Spleen (tissue), 7 donors: ENCODE data around the gene PPA2.

Experiments used
- POLR2A ChIP-seq, 3 donors: fragments of 450-650 bp; IDR thresholded peaks; one replicate each; pipeline ENCODE4 v1.5.1; 2017; ENCODE audit warnings: antibody characterized with exemption in 3 of 3, mild to moderate bottlenecking in 1 of 3
- TF ChIP-seq, protein P1 (sequence below), 11 experiments: fragments of 200-600 bp in 7 of 11; fragments of 450-650 bp in 4 of 11; sonication (generic) in 4 of 11; IDR thresholded peaks in 8 of 11; conservative IDR thresholded peaks in 3 of 11; 1 replicate in 7 of 11; 2 replicates in 4 of 11; pipeline versions ENCODE4 v1.4.0 to v1.8.0; 2016 to 2021; ENCODE audit warnings: antibody characterized with exemption in 11 of 11, inconsistent platforms in 4 of 11, mild to moderate bottlenecking in 1 of 11
- donor health status: DM: no; HTN: no; CAD: no; lungs with moderate emphysema.
- donor health status: DM: no; HTN: no; CAD: no.
- donor health status: DM: no; HTN: no; CAD: no.

DNA sequence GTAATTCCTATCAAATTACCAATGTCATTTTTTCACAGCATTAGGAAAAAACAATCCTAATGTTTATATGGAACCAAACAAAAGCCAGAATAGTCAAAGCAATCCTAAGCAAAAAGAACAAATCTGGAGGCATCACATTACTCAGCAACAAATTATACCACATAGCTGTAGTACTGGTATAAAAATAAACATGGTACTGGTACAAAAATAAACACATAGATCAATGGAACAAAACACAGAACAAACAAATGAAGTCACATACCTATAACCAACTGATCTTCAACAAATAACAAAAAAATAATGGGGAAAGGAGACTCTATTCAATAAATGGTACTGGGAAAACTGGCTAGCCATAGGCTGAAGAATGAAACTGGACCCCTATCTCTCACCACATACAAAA lies 37.4 kb downstream of the PPA2 start:
- TF ChIP-seq, protein P1, sequence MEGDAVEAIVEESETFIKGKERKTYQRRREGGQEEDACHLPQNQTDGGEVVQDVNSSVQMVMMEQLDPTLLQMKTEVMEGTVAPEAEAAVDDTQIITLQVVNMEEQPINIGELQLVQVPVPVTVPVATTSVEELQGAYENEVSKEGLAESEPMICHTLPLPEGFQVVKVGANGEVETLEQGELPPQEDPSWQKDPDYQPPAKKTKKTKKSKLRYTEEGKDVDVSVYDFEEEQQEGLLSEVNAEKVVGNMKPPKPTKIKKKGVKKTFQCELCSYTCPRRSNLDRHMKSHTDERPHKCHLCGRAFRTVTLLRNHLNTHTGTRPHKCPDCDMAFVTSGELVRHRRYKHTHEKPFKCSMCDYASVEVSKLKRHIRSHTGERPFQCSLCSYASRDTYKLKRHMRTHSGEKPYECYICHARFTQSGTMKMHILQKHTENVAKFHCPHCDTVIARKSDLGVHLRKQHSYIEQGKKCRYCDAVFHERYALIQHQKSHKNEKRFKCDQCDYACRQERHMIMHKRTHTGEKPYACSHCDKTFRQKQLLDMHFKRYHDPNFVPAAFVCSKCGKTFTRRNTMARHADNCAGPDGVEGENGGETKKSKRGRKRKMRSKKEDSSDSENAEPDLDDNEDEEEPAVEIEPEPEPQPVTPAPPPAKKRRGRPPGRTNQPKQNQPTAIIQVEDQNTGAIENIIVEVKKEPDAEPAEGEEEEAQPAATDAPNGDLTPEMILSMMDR (IDR thresholded peaks at IDR 0.05 in 8 of 11, conservative IDR thresholded peaks at IDR 0.05 in 3 of 11): no peak
- TF ChIP-seq POLR2A (IDR thresholded peaks at IDR 0.05): no peak
